Activated CD8-positive, alpha-beta memory T cell treated with anti-CD3 and anti-CD28 coated beads, Interleukin-2, amount 50 U/mL, for 48 hours (primary cell): Measurements from ENCODE around the gene ABLIM2.

Source experiments
- DNase-seq: peaks from one replicate; pipeline ENCODE4 v3.0.0-alpha.2; 2020

ABLIM2 gene

GRCh38 chr4:8063974-8064563 is 94.5 kb downstream of the ABLIM2 start:
- DNase-seq: no peak

GRCh38 chr4:8061573-8061972 is 97.0 kb downstream of the ABLIM2 start:
- no peak for DNase-seq

DNA sequence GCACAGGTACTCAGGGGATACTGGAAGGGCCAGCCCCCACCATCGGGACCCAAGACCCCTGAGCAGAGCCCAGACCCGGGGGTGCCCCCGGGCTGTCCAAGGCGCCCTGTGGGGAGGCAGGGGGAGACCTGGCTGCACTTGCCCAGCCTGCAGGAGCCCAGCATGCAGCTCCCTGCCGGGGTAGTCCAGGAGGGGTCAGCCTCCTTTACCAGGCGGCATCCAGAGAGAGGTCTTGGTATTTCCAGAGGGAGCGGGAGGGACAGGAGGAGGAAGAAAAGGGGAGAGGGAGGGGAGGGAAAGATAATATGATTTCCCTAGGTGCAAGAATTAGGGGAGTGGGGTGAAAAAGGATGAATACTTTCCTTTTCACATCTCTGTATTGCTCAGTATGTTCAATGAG is 97.5 kb downstream of the ABLIM2 start:
- DNase-seq: no peak

- DNase-seq: no peak
Observed at GRCh38 chr4:8060632-8061031, 98.0 kb downstream of the ABLIM2 start.

DNA sequence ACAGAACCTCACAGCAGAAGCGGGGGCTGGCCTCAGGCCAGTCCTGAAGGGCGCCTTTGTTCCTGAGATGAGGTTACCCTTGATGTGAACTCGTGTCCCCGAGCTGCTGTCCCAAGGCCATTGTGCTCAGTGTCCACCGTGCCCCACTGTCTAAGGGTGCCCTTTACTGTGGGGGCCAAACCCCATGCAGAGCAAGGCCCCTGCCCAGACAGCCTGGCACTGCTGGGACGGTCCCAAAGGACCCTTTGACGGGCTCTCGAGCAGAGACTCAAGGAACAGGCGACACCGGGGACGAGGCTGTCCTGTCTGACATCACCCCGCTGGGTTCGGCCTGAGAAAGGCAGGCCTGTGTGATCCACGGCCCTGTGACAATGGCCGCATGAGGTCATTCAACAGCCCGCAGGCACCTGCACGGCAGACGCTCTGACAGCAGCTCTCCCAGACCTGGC is 100.6 kb downstream of the ABLIM2 start:
- DNase-seq: no peak

DNA sequence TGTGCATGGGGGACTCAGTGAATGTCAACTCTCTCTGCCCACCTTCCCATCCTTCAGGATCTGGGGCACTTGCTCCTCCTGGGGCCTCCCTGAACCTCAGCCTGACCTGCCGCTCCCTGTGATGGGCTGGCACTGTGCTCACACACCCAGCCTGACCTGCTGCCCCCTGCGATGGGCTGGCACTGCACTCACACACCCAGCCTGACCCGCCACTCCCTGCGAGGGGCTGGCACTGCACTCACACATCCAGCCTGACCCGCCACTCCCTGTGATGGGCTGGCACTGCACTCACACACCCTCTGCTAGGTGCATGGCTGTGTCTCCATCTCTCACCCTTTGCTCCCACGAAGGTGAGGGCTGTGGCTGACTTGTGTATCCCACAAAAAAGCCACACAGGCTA is 103.4 kb downstream of the ABLIM2 start:
- DNase-seq: no peak

DNA sequence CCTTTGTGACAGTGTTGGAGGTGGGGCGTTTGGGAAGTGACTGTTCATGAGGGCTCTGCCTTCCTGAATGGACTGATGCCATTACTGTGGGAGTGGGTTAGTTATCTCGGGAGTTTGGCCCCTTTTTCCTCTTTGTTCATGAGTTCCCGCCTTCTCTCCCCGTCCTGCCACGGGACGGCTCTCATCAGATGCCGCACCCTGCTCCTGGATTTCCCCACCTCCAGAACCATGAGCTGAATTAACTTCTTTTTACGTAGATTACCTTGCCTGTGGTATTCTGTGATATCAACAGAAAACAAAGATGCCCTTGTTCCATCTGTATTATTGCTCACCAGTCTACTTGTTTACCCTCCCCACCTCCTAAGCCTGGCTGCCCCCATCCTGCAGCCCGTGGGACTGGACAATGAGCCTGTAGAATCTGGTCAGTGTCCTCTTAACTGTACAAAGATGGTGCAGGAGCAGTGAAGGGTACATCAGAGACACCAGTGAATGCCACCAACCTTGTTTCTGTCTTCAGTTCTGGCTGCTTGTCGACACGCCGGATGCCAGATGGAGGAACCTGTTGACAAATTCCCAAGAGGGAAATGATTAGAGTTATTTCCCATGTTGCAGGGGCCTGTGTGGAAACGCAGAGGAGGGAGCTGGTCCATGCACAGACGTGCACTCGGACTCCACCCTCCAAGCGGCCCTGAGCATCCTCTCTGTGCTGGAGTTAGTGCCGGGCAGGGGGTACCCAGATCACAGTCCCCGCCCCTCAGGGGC is 104.7 kb downstream of the ABLIM2 start:
- DNase-seq: no peak

GRCh38 chr4:8052160-8052691 is 106.4 kb downstream of the ABLIM2 start:
- no peak for DNase-seq

- DNase-seq: no peak
Observed at GRCh38 chr4:8051644-8052043, 107.0 kb downstream of the ABLIM2 start.

GRCh38 chr4:8050555-8051206 is 107.9 kb downstream of the ABLIM2 start:
- no peak for DNase-seq

DNA sequence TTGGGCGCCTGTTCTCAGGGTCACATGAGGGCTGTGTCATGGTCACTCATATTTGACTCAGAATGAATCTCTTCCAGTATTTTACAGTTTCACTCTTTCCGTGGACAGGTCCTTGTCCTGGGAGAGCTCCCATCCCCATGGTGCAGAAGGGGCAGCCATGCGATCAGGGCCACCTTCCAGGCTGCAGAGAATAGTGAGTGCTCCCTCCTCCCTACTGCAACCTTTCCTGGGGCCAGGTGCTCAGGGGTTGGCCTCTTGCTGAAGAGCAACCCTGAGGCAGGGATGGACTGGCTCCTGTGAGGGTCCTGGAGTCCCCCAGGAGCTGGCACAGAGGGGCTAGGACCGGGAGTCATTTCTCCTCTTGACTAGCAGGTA is 108.4 kb downstream of the ABLIM2 start:
- DNase-seq: no peak

DNA sequence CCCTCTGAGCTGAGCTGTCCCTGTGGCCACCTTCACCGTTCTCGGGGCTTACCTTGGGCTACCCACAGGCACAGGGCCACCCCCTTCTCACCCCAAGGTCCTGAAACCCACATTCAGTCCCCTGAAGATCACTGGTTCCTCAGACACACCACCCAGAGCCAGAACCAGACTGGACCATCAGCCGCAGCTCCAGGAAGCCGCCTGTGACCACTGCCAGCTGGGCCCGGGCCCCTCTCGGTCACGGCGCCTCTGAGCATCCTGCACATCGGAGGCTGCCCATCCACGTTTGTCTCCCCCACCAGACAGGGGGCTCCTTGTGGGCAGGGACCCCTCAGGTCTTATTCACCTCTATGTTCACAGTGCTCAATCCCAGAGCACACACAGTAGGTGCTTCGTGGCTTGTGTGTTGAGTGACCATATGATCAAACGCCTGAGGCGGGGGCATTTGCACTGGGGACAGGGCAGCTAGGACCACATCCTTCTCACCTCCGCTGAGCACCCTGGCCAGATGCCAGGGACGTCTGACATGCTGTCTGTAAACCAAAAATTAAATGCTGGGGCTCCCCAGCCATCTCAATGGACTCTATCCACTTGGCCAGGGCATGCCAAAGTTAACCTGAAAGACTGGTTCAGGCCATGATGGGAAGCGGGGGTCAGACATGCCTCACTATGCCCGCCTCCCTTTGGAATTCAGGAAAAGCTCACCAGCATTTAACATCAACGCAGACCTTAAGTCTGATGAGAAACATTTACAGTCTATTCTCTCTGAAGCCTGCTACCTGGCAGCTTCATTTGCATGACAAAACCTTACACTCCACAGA is 109.5 kb downstream of the ABLIM2 start:
- DNase-seq: no peak

DNA sequence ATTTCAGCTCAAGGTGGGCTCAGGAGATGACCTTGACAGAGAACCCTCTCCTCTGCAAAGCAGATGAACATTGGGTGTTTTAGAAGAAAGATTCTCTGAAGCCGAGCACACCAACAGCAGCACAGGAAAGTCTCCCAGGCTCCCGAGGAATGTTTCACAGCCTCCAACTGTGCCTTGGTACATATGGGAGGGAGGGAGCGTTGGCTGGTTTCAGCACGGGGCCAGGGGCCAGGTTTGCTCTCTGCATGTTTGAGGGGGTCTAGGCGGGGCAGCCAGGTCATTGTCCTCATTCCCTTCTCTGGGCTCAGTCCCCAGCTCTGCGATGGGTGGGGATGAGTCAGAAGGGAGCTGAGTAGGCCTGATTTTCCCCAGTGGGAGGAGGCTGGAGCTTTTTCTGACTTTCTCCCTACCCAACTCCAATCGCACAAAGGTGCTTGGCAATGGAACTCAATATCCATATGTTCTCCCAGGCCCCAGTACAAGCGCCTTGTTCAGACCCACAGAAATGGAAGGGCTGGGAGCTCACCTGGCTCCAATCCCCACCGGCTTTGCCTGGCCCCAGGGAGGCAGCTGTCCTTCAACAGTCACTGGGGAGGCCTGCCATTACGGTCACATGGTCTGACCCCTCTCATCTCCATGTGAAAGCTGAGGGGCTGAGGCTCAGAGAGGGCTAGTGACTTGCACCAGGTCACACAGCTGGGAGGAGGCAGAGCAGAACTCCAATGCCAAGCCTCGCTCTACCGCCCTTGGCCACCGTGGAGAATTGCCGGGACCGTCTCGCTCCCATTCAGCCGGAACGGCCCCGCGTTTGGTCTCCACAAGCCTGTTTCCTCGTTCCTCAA is 110.6 kb downstream of the ABLIM2 start:
- no peak for DNase-seq

GRCh38 chr4:8046925-8047541 is 111.6 kb downstream of the ABLIM2 start:
- no peak for DNase-seq

GRCh38 chr4:8045909-8046308 is 112.7 kb downstream of the ABLIM2 start:
- no peak for DNase-seq

DNA sequence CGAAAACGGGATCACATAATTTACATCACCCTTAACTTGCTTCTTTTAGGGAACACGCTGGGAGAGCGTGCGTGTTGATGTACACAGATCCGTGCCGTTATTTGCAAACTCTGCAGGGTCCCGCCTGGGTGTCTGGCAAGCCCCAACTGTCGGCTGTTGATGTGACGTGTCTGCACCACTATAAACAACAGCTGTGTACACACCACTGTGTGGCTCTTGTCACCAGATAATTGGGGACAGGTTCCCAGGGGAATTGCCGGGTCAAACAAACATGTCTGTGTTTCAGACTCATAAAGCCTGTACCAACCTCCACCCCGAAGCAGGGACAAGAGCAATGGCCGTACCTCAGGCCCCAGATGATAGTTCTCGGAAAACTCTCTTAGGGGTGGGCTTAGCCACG is 113.9 kb downstream of the ABLIM2 start:
- no peak for DNase-seq

DNA sequence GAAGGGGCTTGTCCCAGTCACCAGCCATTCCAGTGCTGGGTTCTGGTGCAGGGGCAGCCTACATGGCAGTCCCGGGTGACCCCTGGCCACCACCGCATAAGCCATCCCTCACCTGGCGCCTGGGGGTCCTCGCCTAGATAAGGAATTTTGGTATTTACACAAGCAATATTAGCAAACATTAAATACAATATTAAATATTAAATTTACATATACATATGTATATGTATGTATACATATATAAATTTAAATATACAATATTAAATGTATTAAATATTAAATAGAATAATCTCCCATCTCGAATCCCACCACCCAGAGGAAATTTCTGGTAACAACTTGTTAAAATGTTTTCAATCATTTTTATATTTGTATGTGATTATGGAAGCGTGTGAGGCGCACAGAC is 114.4 kb downstream of the ABLIM2 start:
- no peak for DNase-seq

DNA sequence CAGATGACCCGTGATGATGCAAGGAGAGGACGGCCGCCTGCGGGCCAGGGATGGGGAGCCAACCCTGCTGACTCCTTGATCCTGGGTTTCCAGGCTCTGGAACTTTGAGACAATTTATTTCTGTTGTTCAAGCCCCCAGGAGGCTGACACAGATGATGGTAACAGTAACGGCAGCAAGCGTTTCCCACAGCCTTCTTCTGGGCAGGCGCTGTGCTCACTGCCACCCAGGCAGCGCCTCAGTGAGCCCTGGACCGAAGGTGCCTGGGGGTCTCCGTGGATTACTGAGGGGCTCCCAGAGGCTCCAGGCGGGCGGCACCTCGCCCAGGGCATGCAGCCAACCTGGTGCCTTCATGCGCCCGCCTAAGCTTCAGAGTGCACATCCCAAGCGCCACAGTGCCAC is 115.0 kb downstream of the ABLIM2 start:
- no peak for DNase-seq

DNA sequence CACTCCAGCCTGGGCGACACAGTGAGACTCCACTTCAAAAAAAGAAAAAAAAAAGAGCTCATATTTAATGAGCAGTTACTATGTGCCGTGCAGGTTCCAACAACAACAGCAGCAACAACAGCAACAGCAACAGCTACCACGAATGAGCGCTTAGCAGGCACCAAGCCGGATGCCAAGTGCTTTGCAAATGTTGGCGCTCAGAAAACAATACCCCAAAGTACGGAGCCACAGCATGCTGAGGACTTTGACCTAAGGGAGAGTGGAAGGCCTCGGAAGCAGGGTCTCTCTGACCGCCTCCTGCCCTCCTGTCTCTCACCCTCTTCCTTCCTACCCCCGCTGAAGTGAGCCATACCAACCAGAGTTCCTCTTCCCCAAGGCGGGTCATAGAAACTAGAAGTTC is 116.7 kb downstream of the ABLIM2 start:
- DNase-seq: no peak

GRCh38 chr4:8041172-8041571 is 117.4 kb downstream of the ABLIM2 start:
- no peak for DNase-seq

GRCh38 chr4:8040607-8041006 is 118.0 kb downstream of the ABLIM2 start:
- no peak for DNase-seq

DNA sequence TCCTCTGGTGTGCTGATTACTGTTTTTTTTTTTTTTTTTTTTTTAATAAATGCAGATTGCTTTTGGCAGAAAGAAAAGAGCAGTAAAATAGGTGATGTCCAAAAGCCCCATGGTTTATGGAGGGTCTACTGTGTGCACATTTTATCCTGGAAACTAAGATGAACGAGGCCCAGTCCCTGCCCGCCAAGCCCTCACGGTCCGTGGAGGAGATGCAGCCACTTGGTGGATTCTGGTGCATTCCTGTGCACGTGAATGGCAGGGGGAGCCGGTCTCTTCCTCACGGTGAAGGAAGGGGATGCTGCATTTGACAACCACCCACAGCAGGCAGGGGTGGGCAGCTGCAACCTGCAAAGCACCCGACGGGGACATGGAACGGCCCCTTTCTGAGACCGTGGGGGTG is 118.8 kb downstream of the ABLIM2 start:
- no peak for DNase-seq
